Measurements from ENCODE around the gene PPDPF. TPM values are rescaled to one million over a fixed set of nuclear protein-coding genes. Genes with fewer than 3 reads are reported as not detected.

The PPDPF gene
- total RNA-seq, 1 experiment from 2014 or later = 243 TPM

- POLR2A ChIA-PET (ENCODE audit: unreplicated experiment) = interaction anchor here (0.9 kb wide), 1 partner anchor 417 kb away, joined by 4 read pairs; no protein-coding TSS in a partner anchor
These were observed 19.1 kb downstream of the PPDPF start for GRCh38 chr20:63539441-63540370.

DNA sequence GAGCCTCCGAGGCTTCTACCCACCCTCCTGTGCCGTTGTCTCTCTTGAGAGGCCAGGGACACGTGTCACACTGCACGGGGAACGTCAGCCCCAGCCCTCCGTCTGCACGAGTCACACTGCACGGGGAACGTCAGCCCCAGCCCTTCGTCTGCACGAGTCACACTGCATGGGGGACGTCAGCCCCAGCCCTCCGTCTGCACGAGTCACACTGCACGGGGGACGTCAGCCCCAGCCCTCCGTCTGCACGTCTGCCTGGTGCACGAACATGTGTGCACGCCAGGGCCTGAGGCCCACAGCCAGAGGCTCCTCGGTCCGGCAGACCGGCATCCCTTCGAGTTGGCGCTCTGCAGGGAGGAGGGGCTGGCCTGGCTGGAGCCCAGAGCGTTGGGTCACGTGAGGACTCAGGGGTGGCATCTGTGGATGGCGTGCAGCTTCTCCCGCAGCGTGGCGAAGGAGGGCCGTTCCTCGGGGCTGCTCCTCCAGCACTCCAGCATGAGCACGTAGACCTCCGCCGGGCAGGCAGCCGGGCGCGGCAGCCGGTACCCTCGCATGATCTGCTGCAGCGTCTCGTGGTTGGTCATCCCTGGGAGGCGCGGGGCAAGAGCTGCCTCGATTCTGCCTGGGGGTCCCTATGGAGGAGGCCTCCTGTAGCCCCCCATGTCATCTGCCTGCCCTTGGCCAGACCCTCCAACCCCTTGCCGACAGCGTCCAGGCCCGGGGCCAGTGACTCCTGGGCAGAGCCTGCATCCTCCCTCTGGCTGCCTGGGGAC is 20.0 kb downstream of the PPDPF start:
- CTCF ChIA-PET = no interaction called here
- Histone ChIP-seq H3F3A (ENCODE audit: insufficient read depth, low read depth) (peaks cover 27% of the 10 kb centered on the region; the same call in 1 of the 2 replicates), H3K4me2 (peak overlapping the region; percentile 97), H3K36me3 (ENCODE audit: low read depth) (no peaks in the 10 kb centered on the region), H3K9me2 (ENCODE audit: insufficient read depth) (no peaks in the 10 kb centered on the region), H3K27me3 (ENCODE audit: insufficient read depth, low read depth) (no peaks in the 10 kb centered on the region), H3K4me3 (peak overlapping the region; percentile 48; the same call in 1 of the 2 replicates), H3K27ac (no peak overlapping the region), H4K20me1 (ENCODE audit: insufficient read depth) (no peaks in the 10 kb centered on the region), H3K9me3 (ENCODE audit: insufficient read depth, low read depth) (no peaks in the 10 kb centered on the region), H3K4me1 (replicated peaks; ENCODE audit: insufficient read depth) (peaks cover 61% of the 10 kb centered on the region), H3K79me2 (ENCODE audit: low read depth) (peaks cover 6% of the 10 kb centered on the region; the same call in 1 of the 2 replicates), H2AFZ (no peak overlapping the region)
- TF ChIP-seq CTCF (conservative IDR thresholded peaks at IDR 0.05) (no peak), EZH2 (IDR thresholded peaks at IDR 0.05; ENCODE audit: low read depth) (no peak)
- no peak for DNase-seq
- intact Hi-C loops (cut with micrococcal nuclease; ENCODE audit: unreplicated experiment) = no loop called here
- POLR2A ChIA-PET (ENCODE audit: unreplicated experiment) = no interaction called here
- BruUV-seq (replicated peaks) = no TSS peak

More at GRCh38 chr20:63539441-63540370, 19.1 kb downstream of the PPDPF start:
- DNase-seq = no peak
- Histone ChIP-seq H3K9me2 (ENCODE audit: insufficient read depth) (no peaks in the 10 kb centered on the region), H3K4me1 (replicated peaks; ENCODE audit: insufficient read depth) (peaks cover 59% of the 10 kb centered on the region), H3K9me3 (ENCODE audit: insufficient read depth, low read depth) (no peaks in the 10 kb centered on the region), H2AFZ (no peak overlapping the region), H3K4me2 (peak overlapping the region; percentile 97), H3K4me3 (peak overlapping the region; percentile 66; the same call in 1 of the 2 replicates), H3K27ac (peak overlapping the region; percentile 90; the same call in 1 of the 2 replicates), H3K36me3 (ENCODE audit: low read depth) (no peaks in the 10 kb centered on the region), H3K79me2 (ENCODE audit: low read depth) (peaks cover 6% of the 10 kb centered on the region; the same call in 1 of the 2 replicates), H4K20me1 (ENCODE audit: insufficient read depth) (no peaks in the 10 kb centered on the region), H3F3A (ENCODE audit: insufficient read depth, low read depth) (peaks cover 28% of the 10 kb centered on the region; the same call in 1 of the 2 replicates), H3K27me3 (ENCODE audit: insufficient read depth, low read depth) (no peaks in the 10 kb centered on the region)
- BruUV-seq (replicated peaks) = no TSS peak
- intact Hi-C loops (cut with micrococcal nuclease; ENCODE audit: unreplicated experiment) = loop anchor here (2.0 to 5.0 kb wide), 4 partner anchors 41 to 581 kb away; partner anchors contain the start of gene ARFRP1
- CTCF ChIA-PET = interaction anchor here (0.6 to 3.0 kb wide), 4 partner anchors 13 to 434 kb away, joined by 3 to 43 read pairs (median 4); no protein-coding TSS in a partner anchor
- TF ChIP-seq CTCF (conservative IDR thresholded peaks at IDR 0.05) (no peak), EZH2 (IDR thresholded peaks at IDR 0.05; ENCODE audit: low read depth) (no peak)

DNA sequence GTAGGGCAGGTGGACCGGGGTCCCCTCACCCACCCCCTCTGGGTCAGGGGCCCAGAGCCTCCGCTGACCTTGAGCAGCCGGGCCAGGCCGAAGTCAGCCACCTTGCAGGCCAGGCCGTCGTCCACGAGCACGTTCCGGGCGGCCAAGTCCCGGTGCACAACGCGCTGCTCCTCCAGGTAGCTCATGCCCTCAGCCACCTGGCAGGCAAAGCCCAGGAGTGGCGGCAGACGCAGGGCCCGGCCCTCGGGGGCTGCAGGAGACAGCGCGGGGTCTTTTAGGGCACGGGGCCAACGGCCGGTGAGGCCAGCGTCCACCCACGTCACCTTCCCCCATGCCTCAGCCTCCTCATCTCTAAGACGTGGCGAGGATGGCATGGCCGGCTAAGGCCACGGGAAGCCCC is 20.8 kb downstream of the PPDPF start:
- DNase-seq = no peak
- H3K9me3 ChIP-seq (ENCODE audit: insufficient read depth, low read depth) = no peaks in the 10 kb centered on the region
- ChIA-PET CTCF (interaction anchor here (0.5 kb wide), 1 partner anchor 83 kb away, joined by 4 read pairs; no protein-coding TSS in a partner anchor), POLR2A (ENCODE audit: unreplicated experiment) (interaction anchor here (0.6 kb wide), 1 partner anchor 170 kb away, joined by 11 read pairs; no protein-coding TSS in a partner anchor)
- intact Hi-C loops (cut with micrococcal nuclease; ENCODE audit: unreplicated experiment) = no loop called here
- no peak overlapping the region for H2AFZ ChIP-seq
- TF ChIP-seq EZH2 (IDR thresholded peaks at IDR 0.05; ENCODE audit: low read depth) (no peak), CTCF (conservative IDR thresholded peaks at IDR 0.05) (no peak)
- no peak overlapping the region for H3K27ac ChIP-seq
- peaks cover 6% of the 10 kb centered on the region; the same call in 1 of the 2 replicates for H3K79me2 ChIP-seq (ENCODE audit: low read depth)
- H3F3A ChIP-seq (ENCODE audit: insufficient read depth, low read depth) = peaks cover 33% of the 10 kb centered on the region; the same call in 1 of the 2 replicates
- no peaks in the 10 kb centered on the region for H3K36me3 ChIP-seq (ENCODE audit: low read depth)
- no peaks in the 10 kb centered on the region for H3K9me2 ChIP-seq (ENCODE audit: insufficient read depth)
- H4K20me1 ChIP-seq (ENCODE audit: insufficient read depth) = no peaks in the 10 kb centered on the region
- H3K4me1 ChIP-seq (replicated peaks; ENCODE audit: insufficient read depth) = peaks cover 68% of the 10 kb centered on the region
- H3K27me3 ChIP-seq (ENCODE audit: insufficient read depth, low read depth) = no peaks in the 10 kb centered on the region
- H3K4me3 ChIP-seq = peak overlapping the region; percentile 48
- peak overlapping the region; percentile 97 for H3K4me2 ChIP-seq
- BruUV-seq (replicated peaks) = no TSS peak

Data from PC-9 (cell line).